Measurements from ENCODE around the gene PCBD2. TPM values are rescaled to one million over a fixed set of nuclear protein-coding genes. Genes with fewer than 3 reads are reported as not detected.
"Not testable (repeated sequence)": the region's sequence is repeated elsewhere in the genome, so short reads cannot be mapped to it uniquely, and the experiment has no call there.

The PCBD2 gene
- total and polyA plus RNA-seq, 7 donors, result 8.9 to 29.9 (median 23.8) TPM

GRCh38 chr5:134905246-134905996, 490 bp downstream of the PCBD2 start:
- no peaks in the 10 kb centered on the region for H3K9me3 ChIP-seq
- WGBS, 3 donors, result 0% methylated on average over 47 to 54 of the region's 54 CpGs
- peak overlapping the region; percentile 71 for H3K4me3 ChIP-seq
- TF ChIP-seq CTCF (IDR thresholded peaks at IDR 0.05), result peak; percentile 81
- H3K27ac ChIP-seq, result peak overlapping the region; percentile 99
- H3K36me3 ChIP-seq (ENCODE audit: insufficient read depth in 1 of 2, low read depth in 1 of 2), result peaks cover 0 to 24% of the 10 kb centered on the region in 2 donors
- no peaks in the 10 kb centered on the region for H3K27me3 ChIP-seq (ENCODE audit: insufficient read depth in 3 of 3, low read length in 2 of 3)
- DNase-seq (no peak), ATAC-seq (peak; percentile 72 to 79 (median 76))
- intact Hi-C loops (cut with DNase I), result loop anchor here (2.0 to 10.0 kb wide), 2 partner anchors 59 to 61 kb away; partner anchors contain the start of gene C5orf24 (in 1 of the 2)
- H3K4me1 ChIP-seq, result no peaks in the 10 kb centered on the region

DNA sequence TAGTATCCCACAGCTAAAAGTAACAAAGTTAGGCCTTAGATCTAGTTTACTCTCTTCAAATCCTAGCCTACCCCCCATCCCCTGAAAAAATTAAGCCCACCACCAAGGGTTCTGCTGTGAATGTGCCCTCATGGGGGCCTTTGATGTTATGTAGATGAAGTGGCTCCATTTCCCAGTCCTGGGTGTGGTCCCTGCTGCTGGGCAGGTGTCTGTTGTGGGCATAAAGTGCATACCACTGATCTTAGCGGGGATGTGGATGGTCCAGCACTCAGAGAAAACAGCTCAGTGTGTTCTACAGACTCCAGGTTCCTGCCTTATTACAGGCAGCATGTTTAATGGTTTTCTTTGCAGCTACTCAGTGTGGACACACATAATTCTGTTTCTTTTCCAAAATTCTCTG, 1.9 kb downstream of the PCBD2 start:
- ATAC-seq, result no peak
- no peak for DNase-seq
- H3K27ac ChIP-seq, result peak overlapping the region; percentile 27
- H3K36me3 ChIP-seq (ENCODE audit: insufficient read depth in 1 of 2, low read depth in 1 of 2), result peaks cover 0 to 38% of the 10 kb centered on the region in 2 donors
- WGBS, 3 donors, result 78 to 100% (median 93%) methylated on average over 1 of the region's 1 CpG
- no peak for TF ChIP-seq CTCF (IDR thresholded peaks at IDR 0.05)
- intact Hi-C loops (cut with DNase I), result loop anchor here in 1 of 2 donors (10.0 kb wide), 1 partner anchor 62 kb away; the partner anchor contains the start of gene C5orf24
- no peaks in the 10 kb centered on the region for H3K9me3 ChIP-seq
- peaks cover 6% of the 10 kb centered on the region for H3K4me1 ChIP-seq
- no peak overlapping the region for H3K4me3 ChIP-seq
- H3K27me3 ChIP-seq (ENCODE audit: insufficient read depth in 3 of 3, low read length in 2 of 3), result no peaks in the 10 kb centered on the region

DNA sequence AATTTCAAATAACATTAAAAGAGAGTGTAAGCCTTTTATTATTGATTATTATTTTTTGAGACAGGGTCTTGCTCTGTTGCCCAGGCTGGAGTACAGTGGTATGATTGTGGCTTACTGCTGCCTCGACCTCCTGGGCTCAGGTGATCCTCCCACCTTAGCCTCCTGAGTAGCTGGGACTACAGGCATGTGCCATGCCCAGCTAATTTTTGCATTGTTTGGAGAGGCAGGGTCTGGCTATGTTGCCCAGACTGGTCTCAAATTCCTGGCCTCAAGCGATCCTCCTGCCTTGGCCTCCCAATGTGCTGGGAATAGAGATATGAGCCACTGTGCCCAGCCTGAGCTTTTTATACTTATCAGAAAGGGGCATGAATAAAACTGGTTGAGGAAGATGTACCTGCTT, 5.8 kb downstream of the PCBD2 start:
- H3K27ac ChIP-seq; H3K4me1 ChIP-seq; H3K9me3 ChIP-seq; ATAC-seq; DNase-seq; H3K27me3 ChIP-seq (ENCODE audit: insufficient read depth in 3 of 3, low read length in 2 of 3); H3K4me3 ChIP-seq: not testable (repeated sequence)
- peaks cover 0 to 68% of the 10 kb centered on the region in 2 donors for H3K36me3 ChIP-seq (ENCODE audit: insufficient read depth in 1 of 2, low read depth in 1 of 2)
- 90 to 98% (median 96%) methylated on average over 2 of the region's 2 CpGs for WGBS, 3 donors
- intact Hi-C loops (cut with DNase I), result loop anchor here in 1 of 2 donors (10.0 kb wide), 1 partner anchor 424 kb away; no protein-coding TSS in a partner anchor

DNA sequence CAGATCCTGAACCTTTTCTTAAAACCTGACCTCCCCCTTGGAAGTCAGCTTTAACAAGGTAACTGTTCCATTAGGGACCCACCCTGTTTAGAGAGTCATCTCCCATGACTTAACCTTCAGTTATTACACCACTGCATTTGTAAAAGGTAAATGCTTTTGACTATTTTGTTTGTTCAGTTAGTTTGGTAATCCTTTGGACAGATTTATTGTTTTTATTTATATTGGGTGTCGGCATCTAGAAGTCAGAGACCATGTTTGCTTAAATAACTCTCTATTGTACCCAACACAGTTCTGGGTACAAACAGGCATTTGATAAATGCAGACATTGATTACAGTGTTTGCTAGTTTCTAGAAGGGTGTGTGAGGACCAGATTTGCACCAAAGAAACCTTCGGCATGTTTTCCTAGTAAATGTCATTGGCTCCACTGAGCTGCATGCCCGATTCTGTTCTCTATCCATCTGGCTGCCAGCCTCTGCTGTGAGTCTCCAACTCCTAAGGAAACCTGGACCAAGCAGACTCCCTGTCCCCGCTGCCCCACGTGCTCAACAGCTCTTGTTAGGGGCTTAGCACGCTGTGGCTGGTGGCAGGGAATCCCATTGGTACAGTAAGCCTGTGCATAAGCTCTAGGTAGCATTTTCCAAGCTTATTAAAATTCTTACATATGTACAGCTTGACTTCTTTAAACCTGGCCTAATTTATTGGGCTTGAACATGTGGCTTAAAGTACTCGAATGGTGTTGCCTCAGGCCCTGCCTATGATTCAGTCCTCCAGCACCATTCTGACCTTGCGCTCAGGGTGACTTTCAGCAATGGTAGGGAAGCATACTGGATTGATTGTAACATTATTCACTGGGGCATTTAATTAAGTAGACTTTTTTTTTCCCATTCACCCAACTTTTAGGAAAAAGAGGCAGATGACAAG, 6.6 kb downstream of the PCBD2 start:
- Histone ChIP-seq H3K4me3 (no peak overlapping the region), H3K9me3 (no peaks in the 10 kb centered on the region), H3K27me3 (ENCODE audit: insufficient read depth in 3 of 3, low read length in 2 of 3) (no peaks in the 10 kb centered on the region), H3K27ac (peak overlapping the region; percentile 23), H3K4me1 (peaks cover 6% of the 10 kb centered on the region), H3K36me3 (ENCODE audit: insufficient read depth in 1 of 2, low read depth in 1 of 2) (peaks cover 0 to 71% of the 10 kb centered on the region in 2 donors)
- no peak for DNase-seq
- 46 to 56% (median 50%) methylated on average over 8 of the region's 8 CpGs for WGBS, 3 donors
- no peak for TF ChIP-seq CTCF (IDR thresholded peaks at IDR 0.05)
- intact Hi-C loops (cut with DNase I), result loop anchor here in 1 of 2 donors (10.0 kb wide), 1 partner anchor 423 kb away; no protein-coding TSS in a partner anchor
- peak in 3 of 4 donors; percentile 67 to 74 (median 68) for ATAC-seq

Measured in psoas muscle (tissue), 8 donors.